ENCODE measurements around the gene AP1G1. TPM values are rescaled to one million over a fixed set of nuclear protein-coding genes. Genes with fewer than 3 reads are reported as not detected.
A peak's percentile ranks its signal among the peaks of the same experiment; 100 is the strongest.

AP1G1 gene
- total RNA-seq, 4 donors from 2014 or later, result 74.0 to 114 (median 96.9) TPM

DNA sequence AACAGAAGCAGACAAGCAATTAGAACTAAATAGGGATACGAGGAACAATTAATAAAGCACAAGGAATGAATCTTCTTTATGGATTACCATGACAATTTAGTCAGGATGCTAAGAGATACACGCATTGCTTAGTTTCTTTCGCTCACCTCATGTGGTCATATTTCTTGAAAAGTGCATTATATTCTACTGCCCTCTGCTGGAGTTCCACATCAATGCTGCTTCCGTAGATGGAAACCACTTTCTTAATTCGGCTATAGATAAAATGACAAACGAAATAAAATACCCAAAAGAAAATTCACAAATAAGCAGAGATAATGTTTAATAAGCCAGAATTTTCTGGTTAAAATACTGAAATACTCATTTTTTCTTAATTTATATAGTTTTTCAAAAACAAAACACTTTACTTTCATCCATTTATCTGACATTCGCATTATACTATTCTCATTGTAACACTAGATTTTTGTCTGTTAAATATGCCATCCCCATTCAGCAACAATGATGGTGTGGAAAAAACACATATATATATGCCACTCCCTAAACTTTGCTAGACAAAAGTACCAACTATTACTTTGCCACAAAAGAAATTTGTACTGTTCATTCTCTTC lies 62.1 kb downstream of the AP1G1 start:
- no peaks in the 10 kb centered on the region for H3K27me3 ChIP-seq
- DNase-seq, result no peak
- TF ChIP-seq, protein P1, sequence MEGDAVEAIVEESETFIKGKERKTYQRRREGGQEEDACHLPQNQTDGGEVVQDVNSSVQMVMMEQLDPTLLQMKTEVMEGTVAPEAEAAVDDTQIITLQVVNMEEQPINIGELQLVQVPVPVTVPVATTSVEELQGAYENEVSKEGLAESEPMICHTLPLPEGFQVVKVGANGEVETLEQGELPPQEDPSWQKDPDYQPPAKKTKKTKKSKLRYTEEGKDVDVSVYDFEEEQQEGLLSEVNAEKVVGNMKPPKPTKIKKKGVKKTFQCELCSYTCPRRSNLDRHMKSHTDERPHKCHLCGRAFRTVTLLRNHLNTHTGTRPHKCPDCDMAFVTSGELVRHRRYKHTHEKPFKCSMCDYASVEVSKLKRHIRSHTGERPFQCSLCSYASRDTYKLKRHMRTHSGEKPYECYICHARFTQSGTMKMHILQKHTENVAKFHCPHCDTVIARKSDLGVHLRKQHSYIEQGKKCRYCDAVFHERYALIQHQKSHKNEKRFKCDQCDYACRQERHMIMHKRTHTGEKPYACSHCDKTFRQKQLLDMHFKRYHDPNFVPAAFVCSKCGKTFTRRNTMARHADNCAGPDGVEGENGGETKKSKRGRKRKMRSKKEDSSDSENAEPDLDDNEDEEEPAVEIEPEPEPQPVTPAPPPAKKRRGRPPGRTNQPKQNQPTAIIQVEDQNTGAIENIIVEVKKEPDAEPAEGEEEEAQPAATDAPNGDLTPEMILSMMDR (IDR thresholded peaks at IDR 0.05), result peak; percentile 40 to 67 (median 54)
- no peak for TF ChIP-seq POLR2A (IDR thresholded peaks at IDR 0.05)
- H3K27ac ChIP-seq, result no peak overlapping the region
- H3K9me3 ChIP-seq, result no peaks in the 10 kb centered on the region
- no peaks in the 10 kb centered on the region for H3K4me1 ChIP-seq
- intact Hi-C loops (cut with DNase I), result no loop called here
- 69 to 72% methylated on average over 7 of the region's 7 CpGs for WGBS, 2 donors
- H3K4me3 ChIP-seq (replicated peaks in 1 of 3), result no peak overlapping the region
- H3K36me3 ChIP-seq, result peaks cover 53 to 64% of the 10 kb centered on the region in 2 donors

DNA sequence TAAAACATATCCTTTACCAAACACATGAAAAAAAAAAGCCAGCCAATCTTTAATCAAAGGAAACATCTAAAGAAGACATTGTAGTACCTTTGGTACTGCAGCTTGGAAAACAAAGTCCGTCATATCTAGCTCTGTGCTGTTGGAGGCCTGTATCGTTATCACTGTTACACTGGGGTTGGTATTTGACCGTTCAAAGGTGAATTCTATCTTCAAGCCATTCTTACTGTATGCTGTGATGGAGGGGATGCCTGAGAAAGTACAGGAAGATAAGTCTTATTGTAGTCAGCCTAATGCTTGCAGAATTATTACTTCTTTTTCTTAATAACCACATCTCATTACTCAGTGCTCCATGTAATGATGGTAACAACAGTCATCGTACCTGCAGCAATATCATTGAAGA lies 69.8 kb downstream of the AP1G1 start:
- H3K36me3 ChIP-seq, result peaks cover 42 to 52% of the 10 kb centered on the region in 2 donors
- intact Hi-C loops (cut with DNase I), result no loop called here
- DNase-seq, result no peak
- H3K27me3 ChIP-seq, result no peaks in the 10 kb centered on the region
- no peaks in the 10 kb centered on the region for H3K9me3 ChIP-seq
- H3K4me1 ChIP-seq, result no peaks in the 10 kb centered on the region
- H3K27ac ChIP-seq, result no peak overlapping the region
- TF ChIP-seq POLR2A (IDR thresholded peaks at IDR 0.05), result no peak
- TF ChIP-seq, protein P1 (IDR thresholded peaks at IDR 0.05), result no peak
- 95 to 98% methylated on average over 4 of the region's 4 CpGs for WGBS, 2 donors
- H3K4me3 ChIP-seq (replicated peaks in 1 of 3), result no peak overlapping the region

DNA sequence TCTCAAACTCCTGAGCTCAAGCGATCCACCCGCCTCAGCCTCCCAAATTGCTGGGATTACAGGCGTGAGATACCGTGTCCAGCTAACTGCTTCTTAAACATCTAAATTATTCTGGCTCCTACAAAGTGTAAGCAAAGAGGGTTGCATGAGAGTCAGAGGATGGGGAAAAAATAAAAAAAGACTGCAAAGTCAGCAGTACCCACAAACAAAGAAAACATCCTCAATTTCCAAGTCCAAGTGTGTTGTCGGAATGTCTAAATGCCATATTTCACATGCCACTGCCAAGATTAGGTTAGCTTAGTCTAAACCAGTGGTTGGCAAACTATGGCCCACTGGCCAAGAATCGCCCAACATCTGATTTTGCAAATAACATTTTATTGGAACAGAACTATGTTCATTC lies 71.1 kb downstream of the AP1G1 start:
- no peak overlapping the region for H3K27ac ChIP-seq
- intact Hi-C loops (cut with DNase I), result no loop called here
- whole genome bisulfite sequencing, 2 donors, result 96 to 98% methylated on average over 6 of the region's 6 CpGs
- H3K27me3 ChIP-seq, result no peaks in the 10 kb centered on the region
- no peaks in the 10 kb centered on the region for H3K4me1 ChIP-seq
- H3K36me3 ChIP-seq, result peaks cover 48 to 55% of the 10 kb centered on the region in 2 donors
- no peak overlapping the region for H3K4me3 ChIP-seq (replicated peaks in 1 of 3)
- DNase-seq, result no peak
- no peaks in the 10 kb centered on the region for H3K9me3 ChIP-seq
- TF ChIP-seq, protein P1 (IDR thresholded peaks at IDR 0.05), result no peak
- TF ChIP-seq POLR2A (IDR thresholded peaks at IDR 0.05), result no peak

DNA sequence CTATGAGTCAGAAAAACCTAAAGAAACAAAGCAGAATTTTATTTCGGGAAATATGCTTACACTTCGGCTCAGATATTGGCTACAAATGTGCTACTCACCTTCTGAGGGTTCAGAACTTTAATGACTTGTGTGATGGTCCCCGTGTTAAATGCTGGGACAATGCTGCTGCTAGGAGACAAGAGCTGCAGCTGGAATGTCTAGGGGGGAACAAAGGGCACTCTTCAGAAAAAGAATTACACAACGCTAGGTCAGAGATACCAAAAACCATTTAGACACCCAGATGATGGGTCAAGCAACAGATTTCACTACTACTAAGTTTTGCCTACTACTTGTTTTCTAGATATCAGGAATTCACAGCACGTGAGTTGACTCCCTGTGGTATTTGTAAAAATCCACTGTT lies 74.1 kb downstream of the AP1G1 start:
- no peaks in the 10 kb centered on the region for H3K27me3 ChIP-seq
- no peak overlapping the region for H3K27ac ChIP-seq
- 90 to 92% methylated on average over 5 of the region's 5 CpGs for WGBS, 2 donors
- TF ChIP-seq, protein P1 (IDR thresholded peaks at IDR 0.05), result no peak
- no peak for TF ChIP-seq POLR2A (IDR thresholded peaks at IDR 0.05)
- H3K36me3 ChIP-seq, result peaks cover 52 to 60% of the 10 kb centered on the region in 2 donors
- H3K4me3 ChIP-seq (replicated peaks in 1 of 3), result no peak overlapping the region
- DNase-seq, result no peak
- H3K9me3 ChIP-seq, result no peaks in the 10 kb centered on the region
- intact Hi-C loops (cut with DNase I), result no loop called here
- H3K4me1 ChIP-seq, result no peaks in the 10 kb centered on the region

DNA sequence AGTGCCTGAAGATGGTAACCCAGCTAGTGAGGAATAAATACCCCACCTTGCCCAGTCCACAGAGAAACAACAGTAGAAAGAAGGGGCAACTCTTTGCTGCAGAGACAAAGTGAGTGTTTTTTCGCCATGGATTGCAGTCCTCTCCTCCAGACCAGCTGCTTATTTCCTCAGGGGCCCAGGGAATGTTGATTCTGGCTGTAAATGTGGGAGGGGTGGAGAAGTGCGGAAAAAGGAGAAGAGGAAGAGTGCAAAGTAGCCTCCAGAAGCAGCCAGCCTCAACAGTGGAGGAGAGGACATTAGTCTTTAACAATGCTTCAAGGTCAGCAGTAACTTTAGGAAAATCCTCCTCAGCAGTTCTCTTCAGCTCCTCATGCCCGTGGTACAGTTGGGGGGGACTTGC lies 76.0 kb downstream of the AP1G1 start:
- peaks cover 40 to 45% of the 10 kb centered on the region in 2 donors for H3K36me3 ChIP-seq
- H3K9me3 ChIP-seq, result no peaks in the 10 kb centered on the region
- H3K4me1 ChIP-seq, result no peaks in the 10 kb centered on the region
- TF ChIP-seq, protein P1 (IDR thresholded peaks at IDR 0.05), result no peak
- TF ChIP-seq POLR2A (IDR thresholded peaks at IDR 0.05), result no peak
- DNase-seq, result no peak
- H3K4me3 ChIP-seq (replicated peaks in 1 of 3), result no peak overlapping the region
- H3K27me3 ChIP-seq, result no peaks in the 10 kb centered on the region
- WGBS, 2 donors, result 86 to 94% methylated on average over 3 of the region's 3 CpGs
- intact Hi-C loops (cut with DNase I), result no loop called here
- no peak overlapping the region for H3K27ac ChIP-seq

Measured in thyroid gland (tissue), 4 donors.